Neuronal stem cell (in vitro differentiated cells): ENCODE results near the gene LSP1.

Experiments used
- DNase-seq: peaks from one replicate; pipeline ENCODE4 v3.0.0-alpha.2; 2013; ENCODE audit warnings: low spot score
- H2AFZ ChIP-seq: one replicate; pipeline ENCODE4 v1.6.1; 2013; ENCODE audit warnings: mild to moderate bottlenecking, low read length, inconsistent platforms
- H2AK5ac ChIP-seq: 2 replicates; pipeline ENCODE4 v1.6.1; 2013; ENCODE audit warnings: low read depth, mild to moderate bottlenecking, inconsistent platforms, low read length, moderate library complexity, mixed read lengths
- H2BK120ac ChIP-seq: 2 replicates; pipeline ENCODE4 v1.6.1; 2013; ENCODE audit warnings: low read depth, mild to moderate bottlenecking, inconsistent platforms, low read length, moderate library complexity, mixed read lengths
- H2BK12ac ChIP-seq: one replicate; pipeline ENCODE4 v1.6.1; 2013; ENCODE audit warnings: low read length, inconsistent platforms
- H2BK15ac ChIP-seq: 2 replicates; pipeline ENCODE4 v1.6.1; 2013; ENCODE audit warnings: mild to moderate bottlenecking, low read length, inconsistent platforms, mixed read lengths
- H2BK5ac ChIP-seq: one replicate; pipeline ENCODE4 v1.6.1; 2013; ENCODE audit warnings: inconsistent platforms, mild to moderate bottlenecking, low read length, moderate library complexity
- H3K14ac ChIP-seq: one replicate; pipeline ENCODE4 v1.6.1; 2013; ENCODE audit warnings: low read length, inconsistent platforms
- H3K18ac ChIP-seq: 2 replicates; pipeline ENCODE4 v1.6.1; 2013; ENCODE audit warnings: low read length, inconsistent platforms
- H3K23ac ChIP-seq: 2 replicates; pipeline ENCODE4 v1.6.1; 2013; ENCODE audit warnings: low read depth, mild to moderate bottlenecking, mixed read lengths, low read length, inconsistent platforms; ENCODE audit not compliant: poor library complexity
- H3K27ac ChIP-seq: replicated peaks from 3 replicates; pipeline ENCODE4 v1.5.1; 2013; ENCODE audit warnings: low read length, inconsistent platforms
- H3K27me3 ChIP-seq, 3 experiments: 2 replicates each; pipeline ENCODE4 v1.6.1; 2013; ENCODE audit warnings: low read length in 3 of 3, mild to moderate bottlenecking in 2 of 3, inconsistent platforms in 1 of 3, low read depth in 1 of 3, mixed read lengths in 1 of 3, moderate library complexity in 1 of 3; ENCODE audit not compliant: control insufficient read depth in 3 of 3, insufficient read depth in 3 of 3
- H3K36me3 ChIP-seq, 2 donors: replicated peaks in 1 of 2; 2 replicates each; pipeline ENCODE4 v1.6.1; 2013; ENCODE audit warnings: low read length in 2 of 2; ENCODE audit not compliant: control insufficient read depth in 2 of 2, insufficient read depth in 2 of 2
- H3K4ac ChIP-seq: 2 replicates; pipeline ENCODE4 v1.6.1; 2013; ENCODE audit warnings: inconsistent platforms, mild to moderate bottlenecking, low read length, moderate library complexity
- H3K4me1 ChIP-seq, 2 donors: 1 replicate in 1 of 2; 2 replicates in 1 of 2; pipeline ENCODE4 v1.6.1; 2013; ENCODE audit warnings: low read length in 2 of 2, low read depth in 1 of 2; ENCODE audit not compliant: control insufficient read depth in 2 of 2, insufficient read depth in 1 of 2
- H3K4me2 ChIP-seq: one replicate; pipeline ENCODE4 v1.6.1; 2013; ENCODE audit warnings: mild to moderate bottlenecking, low read length, inconsistent platforms; ENCODE audit not compliant: insufficient read depth, poor library complexity, severe bottlenecking
- H3K4me3 ChIP-seq, 2 donors: 2 replicates each; pipeline ENCODE4 v1.5.1; 2013; ENCODE audit warnings: low read length in 2 of 2, mild to moderate bottlenecking in 2 of 2, inconsistent platforms in 1 of 2, moderate library complexity in 1 of 2
- H3K79me1 ChIP-seq: one replicate; pipeline ENCODE4 v1.6.1; 2013; ENCODE audit warnings: low read depth, mild to moderate bottlenecking, inconsistent platforms, low read length, moderate library complexity
- H3K9ac ChIP-seq: one replicate; pipeline ENCODE4 v1.6.1; 2013; ENCODE audit warnings: mild to moderate bottlenecking, low read depth, low read length, inconsistent platforms; ENCODE audit not compliant: poor library complexity
- H3K9me3 ChIP-seq, 2 donors: replicated peaks in 1 of 2; 2 replicates each; pipeline versions ENCODE3 to v1.6.1; 2013; ENCODE audit warnings: low read length in 2 of 2, mild to moderate bottlenecking in 2 of 2, inconsistent platforms in 1 of 2, low read depth in 1 of 2, mixed read lengths in 1 of 2, moderate library complexity in 1 of 2; ENCODE audit not compliant: control insufficient read depth in 2 of 2, insufficient read depth in 1 of 2
- H4K8ac ChIP-seq: one replicate; pipeline ENCODE4 v1.6.1; 2013; ENCODE audit warnings: low read depth, mild to moderate bottlenecking, inconsistent platforms, low read length, moderate library complexity
- H4K91ac ChIP-seq: one replicate; pipeline ENCODE4 v1.6.1; 2013; ENCODE audit warnings: low read length, low read depth, mild to moderate bottlenecking, inconsistent platforms; ENCODE audit not compliant: poor library complexity
- WGBS, 2 donors: extraction: QIAGEN DNeasy Blood & Tissue Kit; methylation state at CpG; one replicate each; pipeline ENCODE4 v1.1.7; 2013; ENCODE audit warnings: missing lambda C conversion rate in 2 of 2, mixed read lengths in 1 of 2; ENCODE audit not compliant: insufficient read length in 2 of 2, insufficient replicate concordance in 1 of 2; ENCODE audit errors: extremely low coverage in 2 of 2; 5-methylcytosine and 5-hydroxymethylcytosine counted together

Gene LSP1

DNA sequence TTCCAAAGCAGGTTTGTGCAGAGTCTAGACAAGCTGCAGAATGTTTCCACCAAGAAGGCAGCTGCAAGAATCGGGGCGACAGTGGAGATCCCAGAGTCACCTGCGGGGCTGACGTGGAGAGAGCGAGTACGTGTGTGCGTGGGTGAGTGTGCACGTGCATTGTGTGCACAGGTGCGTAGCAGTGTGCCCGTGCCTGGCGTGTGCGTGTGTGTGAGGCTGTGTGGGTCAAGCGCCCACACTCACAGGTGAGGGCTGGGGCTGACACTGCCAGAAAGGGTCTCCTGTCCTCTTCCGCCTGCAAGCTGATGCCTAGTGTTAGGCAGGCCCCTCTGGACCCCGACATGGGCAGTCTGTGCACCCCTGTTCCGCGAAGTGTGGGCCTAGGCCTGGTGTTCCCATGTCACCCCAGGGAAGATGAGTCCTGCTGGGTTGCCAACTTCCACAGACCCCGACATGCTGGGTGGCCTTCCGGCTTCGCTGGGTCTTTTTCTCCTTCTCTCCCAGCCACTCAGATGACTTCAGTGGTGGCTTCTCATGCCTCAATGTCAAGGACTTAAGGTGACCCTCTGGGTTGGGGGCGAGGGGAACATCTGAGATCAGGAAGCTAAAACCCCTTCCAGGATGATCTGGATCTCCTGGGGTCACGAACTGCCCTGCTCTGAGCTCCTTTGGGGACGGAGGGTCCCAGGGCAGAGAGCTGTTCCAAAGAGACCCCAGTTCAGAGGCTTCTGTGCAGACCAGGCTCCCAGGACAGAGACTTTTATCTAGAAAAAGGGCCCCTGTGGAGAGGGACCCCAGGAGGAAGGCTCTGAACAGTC is 28.5 kb upstream of the LSP1 start:
- Histone ChIP-seq H2BK12ac (peak overlapping the region; percentile 33), H3K4me2 (no peak overlapping the region), H2AFZ (peak overlapping the region; percentile 79), H3K4me1 (no peaks in the 10 kb centered on the region), H3K36me3 (no peaks in the 10 kb centered on the region), H2BK15ac (peak overlapping the region; percentile 90), H3K9me3 (no peaks in the 10 kb centered on the region), H3K79me1 (peaks cover 2% of the 10 kb centered on the region), H3K4ac (peak overlapping the region; percentile 8), H3K14ac (peak overlapping the region; percentile 61), H2BK120ac (peak overlapping the region; percentile 30), H4K91ac (peak overlapping the region; percentile 87), H2BK5ac (no peak overlapping the region), H3K27me3 (peaks cover 0 to 36% (median 0%) of the 10 kb centered on the region in 3 experiments), H3K18ac (peak overlapping the region; percentile 67), H2AK5ac (peak overlapping the region; percentile 73), H3K23ac (peak overlapping the region; percentile 77), H3K27ac (no peak overlapping the region), H4K8ac (no peak overlapping the region), H3K9ac (peak overlapping the region; percentile 53), H3K4me3 (no peak overlapping the region)
- no CpG with 5 or more reads among the region's 23 CpGs for WGBS, 2 donors
- DNase-seq, result no peak

DNA sequence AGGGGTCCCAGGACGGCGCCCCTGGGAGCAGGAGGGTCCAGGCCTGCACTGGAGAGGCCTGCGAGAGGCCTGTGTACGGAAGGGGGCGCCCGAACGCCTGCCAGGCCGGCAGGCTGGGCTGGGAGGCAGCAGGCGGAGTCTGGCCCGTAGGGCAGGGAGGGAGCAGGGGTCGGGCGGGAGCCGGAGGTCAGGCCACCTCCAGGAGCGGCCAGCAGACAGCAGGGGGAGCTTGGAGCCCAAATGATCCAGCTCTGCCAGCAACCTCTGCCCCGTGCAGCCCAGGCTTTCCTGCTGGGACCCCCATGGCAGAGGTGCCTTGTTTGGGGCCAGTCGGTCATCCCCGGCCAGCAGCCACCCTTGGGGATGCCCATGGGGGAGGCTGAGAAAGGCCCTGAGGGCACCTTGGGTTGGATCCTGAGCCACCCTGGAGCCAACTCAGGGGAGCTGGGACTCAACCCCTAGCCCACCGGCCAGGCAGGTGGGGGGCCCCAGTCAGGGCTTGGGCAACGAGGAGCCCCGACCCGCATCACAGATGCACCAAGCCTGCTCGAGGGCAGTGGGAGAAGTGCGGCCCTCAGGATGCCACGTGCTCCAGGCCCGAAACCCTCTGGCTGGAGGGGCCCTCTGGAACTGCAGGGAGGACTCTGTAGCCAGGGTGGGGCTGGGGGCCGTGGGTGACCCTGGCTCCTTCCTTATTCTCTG is 27.7 kb upstream of the LSP1 start:
- WGBS, 2 donors, result no CpG with 5 or more reads among the region's 26 CpGs
- H3K79me1 ChIP-seq, result peaks cover 2% of the 10 kb centered on the region
- H3K27me3 ChIP-seq, result peaks cover 0 to 39% (median 0%) of the 10 kb centered on the region in 3 experiments
- no peaks in the 10 kb centered on the region for H3K9me3 ChIP-seq
- H2BK5ac ChIP-seq, result peak overlapping the region; percentile 26
- peak overlapping the region; percentile 99 for H2AK5ac ChIP-seq
- H3K23ac ChIP-seq, result peak overlapping the region; percentile 98
- peak overlapping the region; percentile 89 for H3K9ac ChIP-seq
- H2BK120ac ChIP-seq, result peak overlapping the region; percentile 94
- peak overlapping the region; percentile 99 for H3K4ac ChIP-seq
- H4K91ac ChIP-seq, result no peak overlapping the region
- H3K4me1 ChIP-seq, result no peaks in the 10 kb centered on the region
- H2AFZ ChIP-seq, result peak overlapping the region; percentile 79
- no peak overlapping the region for H3K4me2 ChIP-seq
- H3K4me3 ChIP-seq, result no peak overlapping the region
- peak overlapping the region; percentile 98 for H2BK15ac ChIP-seq
- H3K36me3 ChIP-seq, result no peaks in the 10 kb centered on the region
- peak overlapping the region; percentile 29 for H4K8ac ChIP-seq
- H2BK12ac ChIP-seq, result peak overlapping the region; percentile 98
- DNase-seq, result peak; percentile 81
- peak overlapping the region; percentile 98 for H3K18ac ChIP-seq
- no peak overlapping the region for H3K27ac ChIP-seq
- peak overlapping the region; percentile 95 for H3K14ac ChIP-seq

DNA sequence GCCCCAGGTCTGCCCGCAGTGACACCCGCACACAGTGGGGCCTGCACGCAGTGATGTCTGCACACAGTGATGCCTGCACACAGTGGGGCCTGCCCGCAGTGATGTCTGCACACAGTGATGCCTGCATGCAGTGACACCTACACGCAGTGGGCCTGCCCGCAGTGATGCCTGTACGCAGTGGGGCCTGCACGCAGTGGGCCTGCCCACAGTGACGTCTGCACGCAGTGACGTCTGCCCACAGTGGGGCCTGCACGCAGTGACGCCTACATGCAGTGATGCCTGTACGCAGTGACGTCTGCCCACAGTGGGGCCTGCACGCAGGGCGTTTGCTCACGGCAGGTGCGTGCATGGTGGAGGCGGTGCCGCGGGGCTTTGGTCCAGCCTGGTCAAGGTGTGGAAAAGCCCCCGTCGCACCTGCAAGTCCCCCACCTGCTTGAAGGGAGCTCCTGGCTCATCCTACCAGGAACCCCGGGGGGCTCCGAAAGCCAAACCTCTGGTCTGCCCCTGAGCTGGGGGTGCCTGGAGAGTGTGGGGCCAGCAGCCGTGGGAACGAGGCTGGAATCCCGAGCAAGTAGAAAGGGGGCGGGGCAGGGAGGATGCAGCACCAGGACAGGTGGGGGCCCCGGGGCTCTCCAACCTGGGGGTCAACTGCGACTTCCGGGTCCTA is 27.0 kb upstream of the LSP1 start:
- WGBS, 2 donors, result no CpG with 5 or more reads among the region's 33 CpGs
- Histone ChIP-seq H3K27ac (no peak overlapping the region), H2BK5ac (peak overlapping the region; percentile 26)

More for the DNA sequence above, 27.0 kb upstream of the LSP1 start:
- H4K8ac ChIP-seq, result peak overlapping the region; percentile 86
- H2BK12ac ChIP-seq, result peak overlapping the region; percentile 98
- peak overlapping the region; percentile 98 for H3K18ac ChIP-seq
- peak overlapping the region; percentile 89 for H3K9ac ChIP-seq
- H2BK120ac ChIP-seq, result peak overlapping the region; percentile 94
- H3K23ac ChIP-seq, result peak overlapping the region; percentile 98
- H3K27me3 ChIP-seq, result peaks cover 0 to 47% (median 0%) of the 10 kb centered on the region in 3 experiments
- H2AFZ ChIP-seq, result no peak overlapping the region
- H3K36me3 ChIP-seq, result no peaks in the 10 kb centered on the region
- H3K4me3 ChIP-seq, result no peak overlapping the region
- peaks cover 2% of the 10 kb centered on the region for H3K79me1 ChIP-seq
- H2AK5ac ChIP-seq, result peak overlapping the region; percentile 99
- no peak overlapping the region for H3K4me2 ChIP-seq
- no peaks in the 10 kb centered on the region for H3K9me3 ChIP-seq
- H3K4ac ChIP-seq, result peak overlapping the region; percentile 99
- no peaks in the 10 kb centered on the region for H3K4me1 ChIP-seq
- H3K14ac ChIP-seq, result peak overlapping the region; percentile 95
- DNase-seq, result no peak
- H4K91ac ChIP-seq, result peak overlapping the region; percentile 28
- H2BK15ac ChIP-seq, result peak overlapping the region; percentile 98
